HG03025 (cell line): ENCODE measurements around the gene FUT8.
"Not testable (repeated sequence)": the region's sequence is repeated elsewhere in the genome, so short reads cannot be mapped to it uniquely, and the experiment has no call there.

Experiments
- ATAC-seq: cut with Tn5 transposase; IDR thresholded peaks from one replicate; pipeline ENCODE4 v1.9.1; 2021; ENCODE audit warnings: mild to moderate bottlenecking, moderate library complexity; ENCODE audit not compliant: unreplicated experiment, low FRiP score

FUT8 gene

DNA sequence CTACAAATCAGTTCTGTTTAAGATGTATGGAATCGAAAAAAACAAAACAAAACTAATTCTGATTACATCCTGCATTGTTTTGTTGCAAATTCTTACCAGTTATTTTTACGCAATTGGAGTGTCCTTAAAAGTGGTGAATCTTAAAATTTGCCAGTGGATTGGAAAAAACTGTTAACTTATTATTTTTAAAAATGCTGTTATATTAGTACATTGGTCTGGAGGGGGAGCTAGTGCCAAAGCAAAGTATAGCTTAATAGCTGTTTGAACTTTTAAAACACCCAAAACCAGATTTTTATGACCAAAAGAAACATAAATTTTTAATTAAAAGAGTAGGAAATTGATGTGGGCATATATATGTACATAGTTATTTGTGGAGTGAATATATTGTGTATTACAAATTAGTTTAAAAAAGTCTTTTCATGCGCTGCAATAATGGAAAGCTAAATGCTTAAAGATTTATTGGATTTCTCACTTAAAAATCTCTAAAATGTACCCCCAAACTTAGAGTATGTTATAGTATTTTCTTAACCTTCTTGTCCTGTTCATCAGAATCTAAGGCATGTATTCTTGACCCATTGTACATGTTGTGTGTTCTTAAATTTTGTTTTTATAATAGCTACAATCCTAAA is 2.5 kb downstream of the FUT8 start:
- ATAC-seq: no peak

DNA sequence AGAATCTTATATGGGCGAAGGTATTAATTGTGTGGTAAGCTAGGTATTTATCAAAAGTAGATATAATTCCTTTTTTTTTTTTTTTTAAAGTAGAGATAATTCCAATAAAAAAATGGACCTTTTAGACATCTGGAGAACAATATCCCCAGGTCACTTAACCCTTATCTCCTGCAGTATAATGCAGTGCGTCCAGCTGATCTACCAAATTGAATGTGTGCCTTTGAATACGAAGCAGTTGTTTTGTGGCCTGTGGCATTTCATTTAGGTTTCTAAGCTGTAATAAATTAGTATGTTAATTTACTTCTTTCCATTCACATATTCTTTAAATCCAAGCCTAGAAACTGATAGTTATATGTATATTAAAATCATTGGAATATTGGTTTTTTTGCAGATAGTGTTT is 3.1 kb downstream of the FUT8 start:
- ATAC-seq: no peak

DNA sequence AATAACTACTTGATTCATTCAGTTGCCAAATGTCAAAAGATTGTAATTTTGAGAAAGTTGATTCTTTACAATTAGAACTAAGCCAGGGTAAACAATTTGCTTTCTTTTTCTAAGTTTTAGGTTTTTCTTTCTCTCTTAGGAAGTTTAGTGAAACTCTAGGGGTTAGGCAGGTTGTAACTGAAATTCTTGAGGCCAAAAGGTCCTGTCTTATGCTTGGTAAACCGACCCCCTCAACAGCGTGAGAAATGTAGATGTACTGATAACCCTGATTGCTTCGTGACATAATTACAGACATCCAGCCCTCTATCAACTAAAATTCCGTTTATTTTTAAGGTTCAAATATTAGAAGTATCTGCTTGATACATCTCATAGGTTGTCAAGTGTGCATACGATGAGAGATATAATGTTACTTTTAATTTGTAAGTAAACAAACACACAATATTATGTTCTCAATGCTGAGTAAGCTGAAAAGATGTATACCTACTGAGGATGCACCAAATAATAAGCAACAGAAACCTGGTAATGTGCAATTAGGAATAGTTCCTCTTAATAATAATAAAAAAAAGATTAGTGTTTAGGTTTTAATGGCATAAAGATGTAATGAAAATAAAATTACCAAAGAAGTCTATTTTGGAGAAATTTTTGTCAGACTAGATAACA is 7.2 kb downstream of the FUT8 start:
- ATAC-seq: no peak

DNA sequence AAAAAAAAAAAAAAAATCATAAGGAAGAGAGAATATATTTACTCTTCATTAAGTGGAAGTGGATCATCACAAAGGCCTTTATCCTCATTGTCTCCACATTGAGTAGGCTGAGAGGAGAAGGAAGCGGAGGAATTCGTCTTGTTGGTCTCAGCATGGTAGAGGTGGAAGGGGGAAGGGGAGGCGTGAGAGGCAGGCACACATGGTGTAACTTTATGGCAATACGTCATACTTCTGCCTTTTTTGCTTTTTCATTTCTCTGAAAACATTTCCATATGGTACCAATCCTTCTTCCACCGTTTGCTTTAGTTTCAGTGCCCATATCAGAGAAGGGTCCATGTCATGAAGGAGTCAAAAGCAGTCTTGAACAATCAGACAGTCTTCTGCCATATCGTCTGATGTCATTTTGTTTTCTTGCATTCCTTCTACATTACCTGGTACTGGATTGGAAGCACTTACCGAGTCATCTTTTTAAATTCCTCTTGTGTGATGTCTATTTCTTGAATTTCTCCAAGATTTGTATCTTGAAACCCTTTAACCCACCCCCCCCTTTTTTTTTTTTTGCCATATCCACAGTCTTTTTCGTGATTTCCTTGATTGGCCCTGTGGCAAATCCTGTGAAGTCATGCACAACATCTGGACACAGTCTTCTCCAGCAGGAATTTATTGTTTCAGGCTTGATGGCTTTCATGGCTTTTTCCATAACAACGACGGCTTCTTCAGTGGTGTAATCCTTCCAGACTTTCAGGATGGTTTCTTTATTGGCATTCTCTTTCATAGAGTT is 8.9 kb downstream of the FUT8 start:
- ATAC-seq: no peak

GRCh38 chr14:65422088-65422834 is 9.7 kb downstream of the FUT8 start:
- ATAC-seq: no peak

DNA sequence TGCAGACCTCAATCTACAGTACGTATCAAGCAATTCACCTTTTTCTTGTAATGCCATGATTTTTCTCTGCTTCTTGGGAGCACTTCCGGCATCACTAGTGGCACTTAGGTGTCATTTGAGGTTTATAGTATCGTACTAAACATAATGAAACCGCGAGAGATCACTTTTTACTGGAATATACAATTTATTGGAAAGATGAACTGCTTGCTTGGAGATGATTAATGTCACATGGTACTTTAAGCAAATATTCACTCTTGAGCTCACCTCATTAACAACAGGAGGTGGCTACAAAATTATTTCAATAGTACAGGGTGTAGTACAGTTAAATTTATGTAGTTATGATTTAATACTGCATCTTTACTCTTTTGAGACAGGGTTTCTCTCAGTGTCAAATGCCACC is 11.5 kb downstream of the FUT8 start:
- no peak for ATAC-seq

- ATAC-seq: no peak
Observed at GRCh38 chr14:65424531-65424930, 12.0 kb downstream of the FUT8 start.

DNA sequence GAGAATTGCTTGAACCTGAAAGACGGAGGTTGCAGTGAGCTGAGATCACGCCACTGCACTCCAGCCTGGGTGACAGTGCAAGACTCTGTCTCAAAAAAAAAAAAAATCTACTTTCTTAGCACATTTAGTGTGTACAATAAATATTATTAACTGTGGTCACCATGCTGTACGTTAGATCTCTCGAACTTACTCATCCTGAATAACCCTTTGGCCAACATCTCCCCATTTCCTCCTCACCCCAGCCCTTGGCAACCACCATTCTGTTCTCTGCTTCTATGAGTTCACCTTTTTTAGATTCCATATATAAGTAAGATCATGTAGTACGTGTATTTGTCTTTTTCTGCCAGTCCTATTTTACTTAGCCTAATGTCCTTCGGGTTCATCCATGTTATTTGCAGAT is 13.4 kb downstream of the FUT8 start:
- ATAC-seq: no peak

DNA sequence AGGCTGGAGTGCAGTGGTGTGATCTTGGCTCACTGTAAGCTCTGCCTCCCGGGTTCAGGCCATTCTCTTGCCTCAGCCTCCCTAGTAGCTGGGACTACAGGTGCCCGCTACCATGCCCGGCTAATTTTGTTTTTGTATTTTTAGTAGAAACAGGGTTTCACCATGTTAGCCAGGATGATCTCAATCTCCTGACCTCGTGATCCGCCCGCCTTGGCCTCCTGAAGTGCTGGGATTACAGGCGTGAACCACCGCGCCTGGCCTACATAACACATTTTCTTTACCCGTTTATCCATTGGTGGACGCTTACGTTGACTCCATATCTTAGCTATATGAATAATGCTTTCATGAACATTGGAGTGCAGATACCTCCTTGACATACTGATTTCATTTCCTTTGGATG is 14.4 kb downstream of the FUT8 start:
- not testable (repeated sequence) for ATAC-seq

DNA sequence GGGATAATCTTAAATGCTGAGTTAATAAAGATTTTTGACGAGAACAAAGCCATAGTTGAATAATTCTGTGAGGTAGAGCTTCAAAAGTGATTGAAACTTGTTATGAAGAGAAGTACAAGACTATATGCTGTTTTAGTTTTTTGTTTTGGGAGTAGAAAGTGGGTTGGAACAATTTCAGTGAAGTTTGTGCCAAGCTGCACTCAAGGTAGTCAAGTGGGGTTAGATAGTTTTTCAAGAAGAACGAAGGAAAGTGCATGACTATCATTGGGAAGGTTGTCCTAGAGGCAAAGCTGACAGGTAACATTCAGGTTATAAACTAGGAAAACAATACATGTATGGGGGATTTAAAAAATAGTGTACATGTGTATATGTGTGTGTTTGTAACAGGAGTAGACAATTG is 16.2 kb downstream of the FUT8 start:
- ATAC-seq: no peak

- no peak for ATAC-seq
Observed at GRCh38 chr14:65429757-65430156, 17.2 kb downstream of the FUT8 start.

- ATAC-seq: no peak
Observed at GRCh38 chr14:65431245-65431644, 18.7 kb downstream of the FUT8 start.

- ATAC-seq: no peak
Observed at GRCh38 chr14:65431951-65432350, 19.4 kb downstream of the FUT8 start.

DNA sequence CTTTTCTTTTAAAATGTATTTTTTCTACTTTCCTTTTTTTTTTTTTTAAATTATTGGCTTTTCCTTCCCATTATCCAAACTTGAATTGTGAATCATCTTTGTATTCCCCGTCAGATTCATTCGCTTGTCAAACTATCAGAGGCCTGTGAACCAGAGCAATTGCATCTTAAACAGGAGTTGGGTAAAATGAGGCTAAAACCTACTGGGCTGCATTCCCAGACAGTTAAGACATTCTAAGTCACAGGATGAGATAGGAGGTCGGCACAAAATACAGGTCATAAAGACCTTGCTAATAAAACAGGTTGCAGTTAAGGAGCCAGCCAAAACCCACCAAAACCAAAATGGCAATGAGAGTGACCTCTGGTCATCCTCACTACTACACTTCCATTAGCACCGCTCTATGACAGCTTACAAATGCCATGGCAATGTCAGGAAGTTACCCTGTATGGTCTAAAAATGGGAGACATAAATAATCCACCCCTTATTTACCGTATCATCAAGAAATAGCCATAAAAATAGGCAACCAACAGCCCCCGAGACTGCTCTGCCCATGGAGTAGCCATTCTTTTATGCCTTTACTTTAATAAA is 19.9 kb downstream of the FUT8 start:
- no peak for ATAC-seq

DNA sequence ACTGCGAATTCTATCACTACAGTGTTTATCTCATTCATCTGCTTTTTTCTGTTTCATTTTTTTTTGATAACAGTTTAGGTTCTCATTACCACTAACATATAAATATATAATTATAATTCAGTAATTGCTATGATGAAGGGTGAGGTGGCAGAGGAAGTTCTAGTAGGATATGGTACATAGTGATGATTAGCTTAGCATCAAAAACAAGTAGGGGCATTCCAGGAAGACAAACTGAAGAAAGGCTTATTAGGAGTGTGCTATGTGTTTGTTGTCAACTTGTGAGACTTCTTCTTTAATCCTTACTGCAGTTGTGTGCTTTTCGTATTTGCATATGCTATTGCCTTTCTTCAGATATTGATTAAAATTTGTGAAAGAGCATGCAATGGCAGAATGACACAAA is 20.6 kb downstream of the FUT8 start:
- no peak for ATAC-seq

- no peak for ATAC-seq
Observed at GRCh38 chr14:65433646-65434045, 21.1 kb downstream of the FUT8 start.

DNA sequence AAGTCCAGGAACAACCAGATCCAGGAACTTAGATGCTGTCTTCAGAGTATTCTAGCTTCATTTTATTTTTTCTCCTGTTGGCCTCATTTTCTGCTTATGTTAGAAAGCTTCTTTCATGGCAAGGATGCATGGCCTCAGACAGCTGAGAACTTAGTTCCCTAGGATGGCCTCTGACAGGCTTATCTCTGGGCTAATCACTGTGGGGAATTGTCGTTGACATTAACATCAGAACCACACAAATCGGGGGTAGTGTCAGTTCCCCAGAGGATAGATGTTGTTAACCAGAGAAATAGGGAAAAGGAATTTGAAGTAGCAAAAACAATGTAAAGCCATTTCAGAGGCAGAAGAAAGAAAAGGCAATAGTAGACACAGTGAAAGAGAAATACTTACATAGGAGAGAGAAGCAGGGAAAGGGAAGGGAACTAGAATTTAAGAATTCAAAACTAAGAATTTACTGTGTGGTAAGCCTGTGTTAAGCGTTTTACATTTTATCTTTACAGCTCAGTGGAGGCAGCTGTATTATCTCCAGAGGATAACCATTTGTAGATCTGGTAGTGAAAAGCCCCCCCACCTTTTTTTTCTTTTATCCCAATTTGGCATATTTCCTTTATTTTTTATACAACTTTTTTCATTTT is 21.8 kb downstream of the FUT8 start:
- ATAC-seq: no peak

GRCh38 chr14:65438266-65438933 is 25.9 kb downstream of the FUT8 start:
- no peak for ATAC-seq

DNA sequence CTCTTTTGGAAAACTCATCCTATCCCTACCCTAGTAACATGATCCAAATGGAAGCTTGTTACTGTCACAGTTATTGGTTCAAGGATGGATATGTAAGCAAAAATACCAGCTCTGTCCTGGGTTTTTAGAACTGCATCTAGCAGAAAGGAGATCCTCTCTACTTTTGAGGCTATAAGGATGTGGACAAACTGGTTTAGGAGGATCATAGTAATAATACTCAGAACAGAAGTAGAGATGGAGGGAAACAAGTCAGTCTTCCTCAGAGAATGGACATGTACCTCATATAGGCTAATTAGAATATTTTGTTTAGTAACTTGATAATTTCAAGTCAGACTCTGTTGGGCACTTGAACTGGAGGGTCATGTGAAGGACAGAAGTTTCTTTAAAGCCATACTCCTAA is 26.6 kb downstream of the FUT8 start:
- ATAC-seq: no peak

- ATAC-seq: no peak
Observed at GRCh38 chr14:65440230-65440629, 27.7 kb downstream of the FUT8 start.
